ENCODE results near the gene PYGB.

- TF ChIP-seq, protein P1, sequence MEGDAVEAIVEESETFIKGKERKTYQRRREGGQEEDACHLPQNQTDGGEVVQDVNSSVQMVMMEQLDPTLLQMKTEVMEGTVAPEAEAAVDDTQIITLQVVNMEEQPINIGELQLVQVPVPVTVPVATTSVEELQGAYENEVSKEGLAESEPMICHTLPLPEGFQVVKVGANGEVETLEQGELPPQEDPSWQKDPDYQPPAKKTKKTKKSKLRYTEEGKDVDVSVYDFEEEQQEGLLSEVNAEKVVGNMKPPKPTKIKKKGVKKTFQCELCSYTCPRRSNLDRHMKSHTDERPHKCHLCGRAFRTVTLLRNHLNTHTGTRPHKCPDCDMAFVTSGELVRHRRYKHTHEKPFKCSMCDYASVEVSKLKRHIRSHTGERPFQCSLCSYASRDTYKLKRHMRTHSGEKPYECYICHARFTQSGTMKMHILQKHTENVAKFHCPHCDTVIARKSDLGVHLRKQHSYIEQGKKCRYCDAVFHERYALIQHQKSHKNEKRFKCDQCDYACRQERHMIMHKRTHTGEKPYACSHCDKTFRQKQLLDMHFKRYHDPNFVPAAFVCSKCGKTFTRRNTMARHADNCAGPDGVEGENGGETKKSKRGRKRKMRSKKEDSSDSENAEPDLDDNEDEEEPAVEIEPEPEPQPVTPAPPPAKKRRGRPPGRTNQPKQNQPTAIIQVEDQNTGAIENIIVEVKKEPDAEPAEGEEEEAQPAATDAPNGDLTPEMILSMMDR (IDR thresholded peaks at IDR 0.05): no peak
- TF ChIP-seq POLR2AphosphoS5 (IDR thresholded peaks at IDR 0.05; ENCODE audit: low read depth, low read length): no peak
Measured at GRCh38 chr20:25285091-25285647, 37.3 kb downstream of the PYGB start.

All from Panc1 (cell line).